Stomach (tissue), 9 donors: ENCODE results near the gene BTD. TPM values are rescaled to one million over a fixed set of nuclear protein-coding genes. Genes with fewer than 3 reads are reported as not detected.

Experiments
- DNase-seq, 2 donors: peaks; one replicate each; pipeline versions ENCODE4 v3.0.0 to v3.0.0-alpha.2; 2013 to 2019
- H3K27ac ChIP-seq, 5 donors: fragments of 200-600 bp in 4 of 5; sonication (generic) in 4 of 5; one replicate each; pipeline ENCODE4 v1.5.1; 2013 to 2019; ENCODE audit warnings: mild to moderate bottlenecking in 1 of 5, moderate library complexity in 1 of 5
- H3K27me3 ChIP-seq, 3 donors: fragments of 200-600 bp; sonication (generic); one replicate each; pipeline ENCODE4 v1.5.1; 2017 to 2019; ENCODE audit warnings: mixed run types in 1 of 3
- H3K36me3 ChIP-seq, 4 donors: fragments of 200-600 bp; sonication (generic); 1 replicate in 3 of 4; 2 replicates in 1 of 4; pipeline ENCODE4 v1.5.1; 2016 to 2019
- H3K4me1 ChIP-seq, 4 donors: fragments of 200-600 bp; sonication (generic); one replicate each; pipeline ENCODE4 v1.5.1; 2016 to 2019
- H3K4me3 ChIP-seq, 4 donors: fragments of 200-600 bp; sonication (generic) in 3 of 4; one replicate each; pipeline ENCODE4 v1.5.1; 2016 to 2019; ENCODE audit warnings: mild to moderate bottlenecking in 1 of 4
- H3K9me3 ChIP-seq, 4 donors: fragments of 200-600 bp; sonication (generic); one replicate each; pipeline ENCODE4 v1.5.1; 2016 to 2019
- CTCF ChIP-seq, 7 experiments: fragments of 450-650 bp in 4 of 7; fragments of 200-600 bp in 3 of 7; sonication (generic) in 3 of 7; IDR thresholded peaks; one replicate each; pipeline ENCODE4 v1.5.1; 2016 to 2019; ENCODE audit warnings: antibody characterized with exemption in 7 of 7, control low read depth in 2 of 7, mild to moderate bottlenecking in 1 of 7
- EP300 ChIP-seq: sonication (generic); formaldehyde crosslinking; IDR thresholded peaks from one replicate; pipeline ENCODE4 v1.6.1; 2017; ENCODE audit warnings: antibody characterized with exemption
- POLR2A ChIP-seq, 4 donors: fragments of 450-650 bp; IDR thresholded peaks; one replicate each; pipeline ENCODE4 v1.6.1; 2016; ENCODE audit warnings: antibody characterized with exemption in 4 of 4, control low read depth in 2 of 4, mild to moderate bottlenecking in 1 of 4, moderate library complexity in 1 of 4
- POLR2AphosphoS5 ChIP-seq, 3 donors: sonication (generic); formaldehyde crosslinking; IDR thresholded peaks; one replicate each; pipeline ENCODE4 v1.6.1; 2016; ENCODE audit warnings: antibody characterized with exemption in 3 of 3
- WGBS, 5 donors: extraction: QIAGEN DNeasy Blood & Tissue Kit in 3 of 5; methylation state at CpG; one replicate each; pipeline versions ENCODE4 v1.1.5 to v1.1.7; 2013 to 2018; 5-methylcytosine and 5-hydroxymethylcytosine counted together
- intact Hi-C: fragments of 100-400 bp; cut with DNase I; formaldehyde crosslinking; loops from one replicate; pipeline ENCODE4 v1.15.1; 2023; ENCODE audit warnings: low total_unique reads
- polyA plus RNA-seq, 3 donors: library from polyadenylated mRNA; stranded (reverse); fragments of 200-250 nt; gene quantifications; one replicate each; pipeline ENCODE4 v1.2.3, GENCODE V29; 2013
- small RNA-seq, 4 donors: library from RNA; depleted of rRNA; stranded (forward); fragments of <200 nt; gene quantifications; one replicate each; pipeline ENCODE3, GENCODE V24; 2016
- total RNA-seq, 5 donors: library from RNA; depleted of rRNA; stranded (reverse); fragments of >200 nt; gene quantifications; one replicate each; pipeline versions ENCODE4 v1.1.0 to v1.2.3, GENCODE V29; 2014 to 2016
- donor health status: healthy with polysubstance abuse.
- donor health status: Bipolar disorder and iron deficiency.
- donor health status: healthy.

The BTD gene
- total and polyA plus RNA-seq, 8 donors = 2.9 to 102 (median 12.0) TPM

- Histone ChIP-seq H3K4me1 (peaks cover 0 to 8% (median 0%) of the 10 kb centered on the region in 4 donors), H3K4me3 (no peak overlapping the region), H3K27ac (no peak overlapping the region), H3K27me3 (no peaks in the 10 kb centered on the region), H3K36me3 (peaks cover 5 to 95% (median 72%) of the 10 kb centered on the region in 4 donors), H3K9me3 (no peaks in the 10 kb centered on the region)
- no peak for DNase-seq
- intact Hi-C loops = no loop called here
- no peak for TF ChIP-seq POLR2A (IDR thresholded peaks at IDR 0.05)
- no peak for TF ChIP-seq POLR2AphosphoS5 (IDR thresholded peaks at IDR 0.05)
- TF ChIP-seq CTCF (IDR thresholded peaks at IDR 0.05) = no peak
- no peak for TF ChIP-seq EP300
- 91 to 98% (median 95%) methylated on average over 5 of the region's 5 CpGs for WGBS, 5 donors
Observed at GRCh38 chr3:15690748-15691147, 89.2 kb downstream of the BTD start.

GRCh38 chr3:15693355-15693754 lies 91.8 kb downstream of the BTD start:
- no peak overlapping the region for H3K4me3 ChIP-seq
- 0 to 90% (median 62%) methylated on average over 1 of the region's 1 CpG for WGBS, 5 donors
- intact Hi-C loops = no loop called here
- H3K36me3 ChIP-seq = peaks cover 5 to 77% (median 51%) of the 10 kb centered on the region in 4 donors
- no peaks in the 10 kb centered on the region for H3K27me3 ChIP-seq
- TF ChIP-seq POLR2A (IDR thresholded peaks at IDR 0.05) (no peak), POLR2AphosphoS5 (IDR thresholded peaks at IDR 0.05) (no peak), EP300 (no peak), CTCF (IDR thresholded peaks at IDR 0.05) (no peak)
- H3K4me1 ChIP-seq = peaks cover 0 to 8% (median 0%) of the 10 kb centered on the region in 4 donors
- DNase-seq = no peak
- no peak overlapping the region for H3K27ac ChIP-seq
- no peaks in the 10 kb centered on the region for H3K9me3 ChIP-seq

GRCh38 chr3:15694628-15695027 lies 93.1 kb downstream of the BTD start:
- TF ChIP-seq EP300 (no peak), CTCF (IDR thresholded peaks at IDR 0.05) (no peak)
- Histone ChIP-seq H3K9me3 (no peaks in the 10 kb centered on the region), H3K27ac (no peak overlapping the region), H3K4me3 (no peak overlapping the region), H3K36me3 (peaks cover 0 to 64% (median 38%) of the 10 kb centered on the region in 4 donors), H3K27me3 (no peaks in the 10 kb centered on the region), H3K4me1 (peaks cover 0 to 8% (median 0%) of the 10 kb centered on the region in 4 donors)
- intact Hi-C loops = no loop called here
- 76 to 82% (median 78%) methylated on average over 1 of the region's 1 CpG for WGBS, 5 donors
- DNase-seq = no peak

Small RNAs within 50 kb of the gene (small RNA-seq; reads per million reads assigned to genes)
- gene MIR3134 = 0 reads per million in 4 donors

Other genes starting within 250 kb of the BTD start
- gene METTL6, start 174.2 kb upstream of the BTD start, total RNA-seq = 10 to 100 TPM in 1 of 5 donors, 1 to 10 TPM in 3, under 1 TPM in 1; 0.29 to 35.8 (median 5.9) TPM
- gene METTL6, start 174.2 kb upstream of the BTD start, polyA plus RNA-seq = 10 to 100 TPM in 2 of 3 donors, 1 to 10 TPM in 1; 6.8 to 14.5 (median 11.5) TPM
- gene EAF1, start 174.1 kb upstream of the BTD start, total RNA-seq = 10 to 100 TPM in 4 of 5 donors, 1 to 10 TPM in 1; 1.8 to 62.9 (median 29.5) TPM
- 1 to 10 TPM; 3.2 to 8.2 (median 8.1) TPM for gene EAF1, start 174.1 kb upstream of the BTD start, polyA plus RNA-seq
- 1 to 10 TPM in 3 of 5 donors, under 1 TPM in 1, not detected in 1; 0.29 to 5.3 (median 1.2) TPM for gene COLQ, start 80.0 kb upstream of the BTD start, total RNA-seq
- gene COLQ, start 80.0 kb upstream of the BTD start, polyA plus RNA-seq = 1 to 10 TPM in 1 of 3 donors, under 1 TPM in 2; 0.62 to 1.9 (median 0.76) TPM
- 10 to 100 TPM; 18.1 to 46.7 (median 34.1) TPM for gene HACL1, start 176 bp upstream of the BTD start, total RNA-seq
- 10 to 100 TPM; 13.9 to 21.7 (median 14.7) TPM for gene HACL1, start 176 bp upstream of the BTD start, polyA plus RNA-seq
- gene ANKRD28, start 196.2 kb downstream of the BTD start, total RNA-seq = 100 to 1,000 TPM in 1 of 5 donors, 10 to 100 TPM in 4; 10.7 to 102 (median 43.8) TPM
- gene ANKRD28, start 196.2 kb downstream of the BTD start, polyA plus RNA-seq = 10 to 100 TPM in 1 of 3 donors, 1 to 10 TPM in 2; 6.8 to 14.4 (median 9.8) TPM